HUES6 (cell line): ENCODE data around the gene TTLL10.

ENCODE experiments used
- H3K27ac ChIP-seq: 2 replicates; pipeline ENCODE4 v1.7.0; 2013; ENCODE audit warnings: low read depth, mild to moderate bottlenecking, low read length, inconsistent platforms
- H3K27me3 ChIP-seq: 2 replicates; pipeline ENCODE4 v1.6.1; 2013; ENCODE audit warnings: low read length; ENCODE audit not compliant: control insufficient read depth, insufficient read depth
- H3K36me3 ChIP-seq: 2 replicates; pipeline ENCODE4 v1.6.1; 2013; ENCODE audit warnings: low read length; ENCODE audit not compliant: control insufficient read depth, insufficient read depth
- H3K4me1 ChIP-seq: 2 replicates; pipeline ENCODE4 v1.6.1; 2013; ENCODE audit warnings: low read length; ENCODE audit not compliant: control insufficient read depth, insufficient read depth
- H3K4me3 ChIP-seq: 2 replicates; pipeline ENCODE4 v1.5.1; 2013; ENCODE audit warnings: low read depth, low read length
- H3K9ac ChIP-seq: one replicate; pipeline ENCODE4 v1.6.1; 2013; ENCODE audit warnings: mild to moderate bottlenecking, low read length
- H3K9me3 ChIP-seq: 2 replicates; pipeline ENCODE4 v1.6.1; 2013; ENCODE audit warnings: low read depth, low read length; ENCODE audit not compliant: control insufficient read depth, insufficient read depth

TTLL10 gene

GRCh38 chr1:1234180-1234808 lies 60.6 kb downstream of the TTLL10 start:
- Histone ChIP-seq H3K36me3 (peaks cover 3% of the 10 kb centered on the region), H3K27ac (no peak overlapping the region), H3K27me3 (no peaks in the 10 kb centered on the region), H3K4me1 (peaks cover 17% of the 10 kb centered on the region; the same call in 1 of the 2 replicates), H3K4me3 (no peak overlapping the region), H3K9ac (no peak overlapping the region), H3K9me3 (0 out of 2 replicates have a peak, but pooled peaks cover 2% of the 10 kb centered on the region)

- Histone ChIP-seq H3K4me1 (peaks cover 17% of the 10 kb centered on the region; the same call in 1 of the 2 replicates), H3K36me3 (peaks cover 3% of the 10 kb centered on the region), H3K27ac (no peak overlapping the region), H3K9me3 (0 out of 2 replicates have a peak, but pooled peaks cover 2% of the 10 kb centered on the region), H3K27me3 (no peaks in the 10 kb centered on the region), H3K9ac (no peak overlapping the region), H3K4me3 (no peak overlapping the region)
Measured at GRCh38 chr1:1235016-1235744, 61.5 kb downstream of the TTLL10 start.

- no peak overlapping the region for H3K27ac ChIP-seq
- no peak overlapping the region for H3K4me3 ChIP-seq
- H3K4me1 ChIP-seq = peaks cover 14% of the 10 kb centered on the region; the same call in 1 of the 2 replicates
Measured at GRCh38 chr1:1236176-1236763, 62.6 kb downstream of the TTLL10 start.

GRCh38 chr1:1236945-1237873 lies 63.5 kb downstream of the TTLL10 start:
- Histone ChIP-seq H3K36me3 (peaks cover 3% of the 10 kb centered on the region), H3K4me3 (no peak overlapping the region), H3K27me3 (no peaks in the 10 kb centered on the region), H3K9ac (no peak overlapping the region), H3K9me3 (0 out of 2 replicates have a peak, but pooled peaks cover 2% of the 10 kb centered on the region), H3K4me1 (peaks cover 14% of the 10 kb centered on the region; the same call in 1 of the 2 replicates), H3K27ac (no peak overlapping the region)

More at GRCh38 chr1:1236176-1236763, 62.6 kb downstream of the TTLL10 start:
- Histone ChIP-seq H3K9ac (no peak overlapping the region), H3K36me3 (peaks cover 3% of the 10 kb centered on the region), H3K27me3 (no peaks in the 10 kb centered on the region), H3K9me3 (0 out of 2 replicates have a peak, but pooled peaks cover 2% of the 10 kb centered on the region)

GRCh38 chr1:1237874-1238701 lies 64.4 kb downstream of the TTLL10 start:
- Histone ChIP-seq H3K36me3 (peaks cover 3% of the 10 kb centered on the region), H3K27ac (no peak overlapping the region), H3K27me3 (no peaks in the 10 kb centered on the region), H3K9me3 (no peaks in the 10 kb centered on the region), H3K9ac (no peak overlapping the region), H3K4me1 (peaks cover 14% of the 10 kb centered on the region; the same call in 1 of the 2 replicates), H3K4me3 (no peak overlapping the region)

GRCh38 chr1:1238702-1239178 lies 65.1 kb downstream of the TTLL10 start:
- Histone ChIP-seq H3K27me3 (no peaks in the 10 kb centered on the region), H3K9ac (no peak overlapping the region), H3K36me3 (no peaks in the 10 kb centered on the region; the same call in 1 of the 2 replicates), H3K9me3 (no peaks in the 10 kb centered on the region), H3K27ac (no peak overlapping the region), H3K4me1 (peaks cover 14% of the 10 kb centered on the region; the same call in 1 of the 2 replicates), H3K4me3 (no peak overlapping the region)

- Histone ChIP-seq H3K9me3 (no peaks in the 10 kb centered on the region), H3K4me1 (peaks cover 14% of the 10 kb centered on the region; the same call in 1 of the 2 replicates), H3K27me3 (no peaks in the 10 kb centered on the region), H3K36me3 (no peaks in the 10 kb centered on the region; the same call in 1 of the 2 replicates), H3K27ac (no peak overlapping the region), H3K9ac (no peak overlapping the region), H3K4me3 (no peak overlapping the region)
Measured at GRCh38 chr1:1239227-1239613, 65.5 kb downstream of the TTLL10 start.

- Histone ChIP-seq H3K4me3 (no peak overlapping the region), H3K9me3 (no peaks in the 10 kb centered on the region), H3K27me3 (no peaks in the 10 kb centered on the region), H3K36me3 (no peaks in the 10 kb centered on the region), H3K9ac (no peak overlapping the region), H3K27ac (no peak overlapping the region), H3K4me1 (peaks cover 14% of the 10 kb centered on the region; the same call in 1 of the 2 replicates)
Measured at GRCh38 chr1:1239614-1240347, 66.1 kb downstream of the TTLL10 start.

- Histone ChIP-seq H3K9ac (no peak overlapping the region), H3K4me1 (peaks cover 14% of the 10 kb centered on the region; the same call in 1 of the 2 replicates), H3K27me3 (no peaks in the 10 kb centered on the region), H3K4me3 (no peak overlapping the region), H3K27ac (no peak overlapping the region), H3K9me3 (no peaks in the 10 kb centered on the region), H3K36me3 (no peaks in the 10 kb centered on the region)
Measured at GRCh38 chr1:1240348-1240732, 66.7 kb downstream of the TTLL10 start.
